ENCODE measurements around the gene CMPK1. TPM values are rescaled to one million over a fixed set of nuclear protein-coding genes. Genes with fewer than 3 reads are reported as not detected.

CMPK1 gene
- total and polyA plus RNA-seq, 11 donors, result 37.0 to 88.7 (median 72.5) TPM

GRCh38 chr1:47326271-47326670 is 7.3 kb upstream of the CMPK1 start:
- WGBS, 4 donors, result 46 to 92% (median 81%) methylated on average over 2 of the region's 2 CpGs
- Histone ChIP-seq H3K36me3 (no peaks in the 10 kb centered on the region), H3K9me3 (no peaks in the 10 kb centered on the region), H3K4me3 (no peak overlapping the region), H3K4me1 (no peaks in the 10 kb centered on the region), H3K27ac (no peak overlapping the region), H3K27me3 (no peaks in the 10 kb centered on the region)
- ATAC-seq (no peak), DNase-seq (no peak)
- intact Hi-C loops (cut with DNase I), result loop anchor here in 1 of 10 donors (10.0 kb wide), 1 partner anchor 141 kb away; no protein-coding TSS in a partner anchor
- TF ChIP-seq CTCF (IDR thresholded peaks at IDR 0.05) (no peak), POLR2A (IDR thresholded peaks at IDR 0.05) (no peak)

DNA sequence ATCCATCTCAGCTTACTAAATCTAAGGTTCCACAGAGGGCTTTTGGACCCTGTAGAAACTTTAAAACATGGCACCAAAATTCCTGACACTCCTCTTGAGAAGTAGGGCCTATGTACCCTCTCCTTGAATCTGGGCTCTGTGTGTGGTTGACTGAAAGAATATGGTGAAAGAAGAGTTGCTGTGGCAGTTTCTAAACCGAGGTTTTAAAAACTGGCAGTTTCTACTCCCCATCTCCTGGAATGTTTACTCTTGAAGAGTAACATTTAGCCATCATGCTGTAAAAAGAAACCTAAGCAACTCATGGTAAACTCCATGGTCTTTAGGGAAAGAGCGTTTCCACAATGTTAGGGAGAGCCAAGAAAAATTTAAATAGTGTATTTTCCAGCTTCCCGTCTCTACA is 4.6 kb upstream of the CMPK1 start:
- H3K4me3 ChIP-seq, result no peak overlapping the region
- no peaks in the 10 kb centered on the region for H3K27me3 ChIP-seq
- H3K9me3 ChIP-seq, result no peaks in the 10 kb centered on the region
- intact Hi-C loops (cut with DNase I), result loop anchor here in 1 of 10 donors (10.0 kb wide), 1 partner anchor 144 kb away; no protein-coding TSS in a partner anchor
- ATAC-seq (no peak), DNase-seq (no peak)
- no peaks in the 10 kb centered on the region for H3K36me3 ChIP-seq
- no peak for TF ChIP-seq CTCF (IDR thresholded peaks at IDR 0.05)
- TF ChIP-seq POLR2A (IDR thresholded peaks at IDR 0.05), result no peak
- no peak overlapping the region for H3K27ac ChIP-seq
- 86 to 98% (median 94%) methylated on average over 3 of the region's 3 CpGs for WGBS, 4 donors
- H3K4me1 ChIP-seq, result peaks cover 0 to 14% (median 11%) of the 10 kb centered on the region in 12 donors

DNA sequence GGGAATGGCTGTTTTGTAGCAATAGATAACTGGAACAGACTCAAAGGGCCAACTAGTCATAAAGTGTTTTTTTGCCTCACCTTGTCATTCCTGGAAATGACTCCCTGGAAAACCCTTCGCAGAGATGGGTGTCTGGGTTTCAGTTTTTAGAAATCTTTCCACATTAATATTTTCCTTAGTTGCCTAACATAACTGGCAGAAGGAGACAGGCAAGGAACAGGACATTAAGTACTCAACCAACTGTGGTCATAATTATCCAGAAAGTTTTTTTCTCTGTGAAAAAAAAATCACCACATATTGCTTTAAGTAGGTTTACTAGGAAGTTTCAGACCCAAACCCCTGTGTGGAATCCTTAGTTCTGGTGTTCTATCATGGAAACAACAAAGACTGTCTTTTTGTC is 3.4 kb upstream of the CMPK1 start:
- Histone ChIP-seq H3K27ac (no peak overlapping the region), H3K4me3 (no peak overlapping the region), H3K4me1 (peaks cover 3 to 19% (median 16%) of the 10 kb centered on the region in 12 donors), H3K9me3 (no peaks in the 10 kb centered on the region), H3K36me3 (no peaks in the 10 kb centered on the region), H3K27me3 (no peaks in the 10 kb centered on the region)
- no peak for ATAC-seq
- intact Hi-C loops (cut with DNase I), result loop anchor here in 1 of 10 donors (5.0 kb wide), 1 partner anchor 677 kb away; no protein-coding TSS in a partner anchor
- no peak for TF ChIP-seq POLR2A (IDR thresholded peaks at IDR 0.05)
- no peak for TF ChIP-seq CTCF (IDR thresholded peaks at IDR 0.05)
- whole genome bisulfite sequencing, 4 donors, result 92 to 97% (median 96%) methylated on average over 1 of the region's 1 CpG
- no peak for DNase-seq

DNA sequence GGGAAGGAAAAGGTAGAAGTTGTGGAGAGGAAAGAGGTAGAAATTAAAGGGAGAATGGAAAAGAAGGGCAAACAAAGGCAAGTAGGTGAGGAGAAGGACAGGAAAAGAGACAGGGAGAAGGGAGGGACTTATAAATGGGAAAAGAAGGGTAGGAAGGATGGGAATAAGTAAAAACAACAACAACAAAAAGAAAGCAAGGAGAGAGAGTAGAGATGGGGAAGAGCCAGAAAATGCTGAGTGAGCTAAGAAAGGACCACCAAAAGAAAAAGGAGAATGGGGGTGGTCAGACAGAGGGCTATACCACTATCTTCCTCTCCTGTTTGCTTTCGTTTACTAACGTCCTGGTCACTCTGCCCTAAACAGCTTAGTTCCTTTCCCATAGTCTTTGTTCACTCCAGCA is 1.7 kb upstream of the CMPK1 start:
- H3K27ac ChIP-seq, result no peak overlapping the region
- H3K36me3 ChIP-seq, result peaks cover 0 to 6% (median 0%) of the 10 kb centered on the region in 9 donors
- no peaks in the 10 kb centered on the region for H3K9me3 ChIP-seq
- no peak overlapping the region for H3K4me3 ChIP-seq
- TF ChIP-seq POLR2A (IDR thresholded peaks at IDR 0.05) (no peak), CTCF (IDR thresholded peaks at IDR 0.05) (no peak)
- intact Hi-C loops (cut with DNase I), result loop anchor here in 4 of 10 donors (2.0 to 5.0 kb wide), 2 partner anchors 17 to 675 kb away; partner anchors contain the start of gene STIL (in 3 of the 4)
- WGBS, 4 donors, result 87 to 94% (median 91%) methylated on average over 2 of the region's 2 CpGs
- ATAC-seq, result no peak
- no peaks in the 10 kb centered on the region for H3K27me3 ChIP-seq
- H3K4me1 ChIP-seq, result peaks cover 3 to 36% (median 28%) of the 10 kb centered on the region in 12 donors
- DNase-seq, result no peak

Measured in heart left ventricle (tissue), 16 donors.